Naive B cell (primary cell): ENCODE measurements around the gene FGF11. TPM values are rescaled to one million over a fixed set of nuclear protein-coding genes. Genes with fewer than 3 reads are reported as not detected.

Experiments
- ATAC-seq, 2 donors: fragments of 150-1000 bp; cut with Tn5 transposase; 2 replicates each; pipeline ENCODE4 v1.10.0; 2021; ENCODE audit warnings: low read depth in 2 of 2, mild to moderate bottlenecking in 2 of 2, moderate library complexity in 2 of 2
- DNase-seq: peaks from one replicate; pipeline ENCODE4 v3.0.0; 2022
- H3K27ac Mint-ChIP-seq, 6 donors: one replicate each; pipeline ENCODE4 v1.8.0; 2020 to 2022; ENCODE audit warnings: mild to moderate bottlenecking in 6 of 6, mixed read lengths in 6 of 6, moderate library complexity in 5 of 6, inconsistent platforms in 2 of 6
- H3K27me3 Mint-ChIP-seq, 3 donors: one replicate each; pipeline ENCODE4 v1.8.0; 2021 to 2022; ENCODE audit warnings: mixed read lengths in 3 of 3, mild to moderate bottlenecking in 1 of 3
- H3K36me3 Mint-ChIP-seq, 2 donors: one replicate each; pipeline ENCODE4 v1.8.0; 2020 to 2022; ENCODE audit warnings: mixed read lengths in 2 of 2, inconsistent platforms in 1 of 2, mild to moderate bottlenecking in 1 of 2
- H3K4me1 Mint-ChIP-seq, 3 donors: one replicate each; pipeline ENCODE4 v1.8.0; 2020 to 2022; ENCODE audit warnings: mixed read lengths in 3 of 3, inconsistent platforms in 1 of 3, mild to moderate bottlenecking in 1 of 3, moderate library complexity in 1 of 3
- H3K4me3 Mint-ChIP-seq, 8 donors: one replicate each; pipeline ENCODE4 v1.8.0; 2020 to 2022; ENCODE audit warnings: mild to moderate bottlenecking in 8 of 8, mixed read lengths in 8 of 8, moderate library complexity in 8 of 8, inconsistent platforms in 2 of 8
- H3K9me3 Mint-ChIP-seq, 7 donors: one replicate each; pipeline ENCODE4 v1.8.0; 2020 to 2022; ENCODE audit warnings: mixed read lengths in 7 of 7, mild to moderate bottlenecking in 5 of 7, inconsistent platforms in 2 of 7, moderate library complexity in 1 of 7
- polyA plus RNA-seq, 6 donors: library from polyadenylated mRNA; unstranded; fragments of 300-500 nt; fragmentation: Illumina TruSeq; gene quantifications; one replicate each; pipeline ENCODE4 v1.2.3, GENCODE V29; 2021; ENCODE audit warnings: low read depth in 6 of 6

The FGF11 gene
- polyA plus RNA-seq, 6 donors from 2014 or later, result 0.16 TPM; not detected in 5

DNA sequence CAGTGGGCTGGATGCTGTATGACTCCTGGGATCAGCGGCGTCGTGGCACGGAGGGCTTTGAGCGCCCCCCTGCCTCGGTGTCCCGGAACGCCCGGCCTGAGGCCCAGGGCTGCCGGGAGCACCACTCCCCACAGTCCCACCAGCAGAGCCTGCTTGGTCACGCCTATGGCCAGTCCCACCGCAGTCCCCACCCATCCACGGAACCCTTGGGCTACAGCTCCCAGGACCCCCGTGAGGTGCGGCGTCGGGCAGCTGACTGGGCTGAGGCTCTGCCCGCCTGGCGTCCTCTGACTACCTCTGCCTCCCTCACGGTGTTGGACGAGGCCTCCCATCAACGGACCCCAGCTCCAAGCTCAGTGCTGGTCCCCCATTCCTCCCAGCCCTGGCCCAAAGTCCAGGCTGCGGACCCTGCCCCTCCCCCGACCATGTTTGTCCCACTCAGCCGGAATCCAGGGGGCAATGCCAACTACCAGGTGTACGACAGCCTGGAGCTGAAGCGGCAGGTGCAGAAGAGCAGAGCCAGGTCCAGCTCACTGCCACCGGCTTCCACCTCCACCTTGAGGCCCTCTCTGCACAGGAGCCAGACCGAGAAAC lies 12.3 kb upstream of the FGF11 start:
- no peaks in the 10 kb centered on the region for H3K4me1 Mint-ChIP-seq

DNA sequence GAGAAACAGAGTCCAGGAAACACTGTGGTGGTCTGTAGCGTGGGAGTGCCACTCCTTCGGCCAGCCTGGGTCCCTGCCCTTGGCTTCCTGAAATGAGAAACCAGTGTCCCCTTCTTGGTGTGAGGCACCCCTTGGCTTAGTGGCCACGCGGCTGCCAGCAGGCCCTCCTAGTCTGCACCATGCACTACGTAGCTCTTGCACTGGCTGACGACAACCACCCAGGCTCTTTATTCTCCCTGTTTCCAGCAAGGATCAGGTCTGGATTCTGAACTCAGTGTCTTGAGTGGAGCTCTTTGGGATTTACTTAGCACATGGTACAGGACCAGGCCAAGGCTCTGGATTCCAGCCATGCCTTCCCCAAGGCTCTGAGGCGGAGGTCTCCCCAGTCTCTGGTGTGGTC lies 11.8 kb upstream of the FGF11 start:
- H3K36me3 Mint-ChIP-seq, result no peaks in the 10 kb centered on the region
- no peak for DNase-seq
- no peak overlapping the region for H3K27ac Mint-ChIP-seq
- H3K4me3 Mint-ChIP-seq, result no peak overlapping the region
- peaks cover 0 to 13% (median 8%) of the 10 kb centered on the region in 3 donors for H3K27me3 Mint-ChIP-seq
- H3K9me3 Mint-ChIP-seq, result no peaks in the 10 kb centered on the region
- H3K4me1 Mint-ChIP-seq, result no peaks in the 10 kb centered on the region
- ATAC-seq, result no peak

More for the DNA sequence above, 12.3 kb upstream of the FGF11 start:
- no peak for DNase-seq
- ATAC-seq, result no peak
- no peaks in the 10 kb centered on the region for H3K36me3 Mint-ChIP-seq
- H3K9me3 Mint-ChIP-seq, result no peaks in the 10 kb centered on the region
- H3K27ac Mint-ChIP-seq, result no peak overlapping the region
- H3K27me3 Mint-ChIP-seq, result peaks cover 0 to 13% (median 8%) of the 10 kb centered on the region in 3 donors
- no peak overlapping the region for H3K4me3 Mint-ChIP-seq

DNA sequence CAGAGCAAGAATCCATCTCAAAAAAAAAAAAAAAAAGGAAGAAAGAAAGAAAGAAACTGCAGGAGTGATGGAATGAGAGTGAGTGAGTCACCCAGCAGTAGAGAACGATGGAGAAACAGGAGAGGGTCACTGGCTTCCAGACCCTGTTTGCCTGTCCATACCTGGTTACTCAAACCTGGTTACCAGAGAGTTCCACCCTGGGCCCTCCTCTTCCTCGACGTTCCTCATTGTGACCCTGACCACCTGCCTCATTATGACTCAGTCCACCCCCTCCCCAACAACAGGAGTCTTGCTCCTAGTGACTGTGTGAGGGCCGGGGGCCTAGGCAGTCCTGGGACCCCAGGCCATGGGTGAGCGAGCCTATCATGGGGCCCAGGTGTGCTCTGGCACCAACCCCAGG lies 10.8 kb upstream of the FGF11 start, which contains the start of gene SPEM3:
TSS of gene SPEM3 (plus strand) at position 301 of the 400 bp plus-strand sequence. CDS start at position 347, 46 bp downstream.
- Mint-ChIP-seq H3K27ac (no peak within 1 kb of the TSS), H3K27me3 (peaks cover 0 to 13% (median 8%) of the 10 kb centered on the region in 3 donors), H3K9me3 (no peaks in the 10 kb centered on the region), H3K4me3 (no peak within 1 kb of the TSS), H3K4me1 (no peaks in the 10 kb centered on the region), H3K36me3 (no peaks in the 10 kb centered on the region)
- ATAC-seq (no peak), DNase-seq (no peak)

DNA sequence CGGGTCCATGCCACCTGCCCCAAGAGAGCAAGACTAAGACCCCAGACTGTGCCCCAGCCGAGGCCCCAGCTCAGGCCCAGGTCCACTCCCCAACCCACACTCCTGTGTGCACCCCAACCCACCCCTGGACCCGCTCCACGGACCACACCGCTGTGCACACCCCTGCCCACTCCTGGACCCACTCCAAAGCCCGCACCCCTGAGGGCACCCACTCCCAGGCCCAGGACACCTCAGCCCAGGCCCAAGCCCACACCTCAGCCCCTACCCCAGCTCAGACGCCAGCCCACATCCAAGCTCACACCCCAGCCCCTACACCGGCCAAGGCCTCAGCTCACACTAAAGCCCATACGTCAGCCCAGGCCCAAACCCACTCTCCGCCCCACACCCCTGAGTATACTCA lies 9.6 kb upstream of the FGF11 start:
- H3K36me3 Mint-ChIP-seq, result no peaks in the 10 kb centered on the region
- peaks cover 0 to 10% (median 6%) of the 10 kb centered on the region in 3 donors for H3K27me3 Mint-ChIP-seq
- ATAC-seq, result no peak
- peak overlapping the region in 1 of 6 donors; percentile 22 for H3K27ac Mint-ChIP-seq
- no peak for DNase-seq
- H3K9me3 Mint-ChIP-seq, result no peaks in the 10 kb centered on the region
- no peaks in the 10 kb centered on the region for H3K4me1 Mint-ChIP-seq
- no peak overlapping the region for H3K4me3 Mint-ChIP-seq

DNA sequence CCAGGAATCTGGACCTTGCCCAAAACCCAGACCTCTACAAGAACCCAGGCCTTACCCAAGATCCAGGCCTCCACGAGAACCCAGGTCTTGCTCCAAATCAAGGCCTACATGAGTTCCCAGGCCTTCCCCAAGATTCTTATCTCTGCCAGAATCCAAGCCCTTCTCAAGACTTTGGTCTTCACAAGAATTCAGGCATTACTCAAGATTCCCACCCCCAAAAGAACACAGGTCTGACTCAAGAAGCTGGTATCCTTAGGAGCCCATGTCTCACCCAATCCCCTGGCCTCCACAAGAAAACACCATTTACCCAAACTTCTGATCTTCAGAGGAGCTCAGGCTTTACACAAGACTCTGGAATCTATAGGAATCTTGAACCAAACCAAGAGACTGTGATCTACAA lies 8.1 kb upstream of the FGF11 start:
- Mint-ChIP-seq H3K27me3 (peaks cover 0 to 3% (median 0%) of the 10 kb centered on the region in 3 donors), H3K36me3 (no peaks in the 10 kb centered on the region), H3K4me1 (peaks cover 3 to 13% (median 11%) of the 10 kb centered on the region in 3 donors), H3K9me3 (no peaks in the 10 kb centered on the region), H3K4me3 (no peak overlapping the region), H3K27ac (no peak overlapping the region)
- ATAC-seq (no peak), DNase-seq (no peak)

DNA sequence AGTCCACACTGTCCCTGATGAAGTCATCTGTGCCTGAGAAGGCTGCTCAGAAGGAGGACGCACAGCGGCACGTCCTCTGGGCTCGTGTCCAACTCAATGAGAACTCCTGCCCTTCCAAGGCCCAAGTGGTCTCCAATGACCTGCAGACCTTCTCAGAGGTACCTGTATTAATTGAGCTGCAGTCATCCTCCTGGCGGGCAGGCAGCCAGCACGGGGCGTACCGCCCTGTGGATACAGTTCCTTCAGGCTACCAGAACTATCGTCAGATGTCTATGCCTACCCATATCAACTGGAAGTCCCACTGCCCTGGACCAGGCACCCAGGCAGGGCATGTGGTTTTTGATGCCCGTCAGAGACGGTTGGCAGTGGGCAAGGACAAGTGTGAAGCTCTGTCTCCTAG lies 7.0 kb upstream of the FGF11 start:
- no peaks in the 10 kb centered on the region for H3K36me3 Mint-ChIP-seq
- H3K27me3 Mint-ChIP-seq, result no peaks in the 10 kb centered on the region
- no peak for DNase-seq
- H3K4me3 Mint-ChIP-seq, result peak overlapping the region in 3 of 8 donors; percentile 16 to 55 (median 51)
- H3K27ac Mint-ChIP-seq, result no peak overlapping the region
- no peak for ATAC-seq
- no peaks in the 10 kb centered on the region for H3K9me3 Mint-ChIP-seq
- H3K4me1 Mint-ChIP-seq, result peaks cover 7 to 20% (median 18%) of the 10 kb centered on the region in 3 donors

DNA sequence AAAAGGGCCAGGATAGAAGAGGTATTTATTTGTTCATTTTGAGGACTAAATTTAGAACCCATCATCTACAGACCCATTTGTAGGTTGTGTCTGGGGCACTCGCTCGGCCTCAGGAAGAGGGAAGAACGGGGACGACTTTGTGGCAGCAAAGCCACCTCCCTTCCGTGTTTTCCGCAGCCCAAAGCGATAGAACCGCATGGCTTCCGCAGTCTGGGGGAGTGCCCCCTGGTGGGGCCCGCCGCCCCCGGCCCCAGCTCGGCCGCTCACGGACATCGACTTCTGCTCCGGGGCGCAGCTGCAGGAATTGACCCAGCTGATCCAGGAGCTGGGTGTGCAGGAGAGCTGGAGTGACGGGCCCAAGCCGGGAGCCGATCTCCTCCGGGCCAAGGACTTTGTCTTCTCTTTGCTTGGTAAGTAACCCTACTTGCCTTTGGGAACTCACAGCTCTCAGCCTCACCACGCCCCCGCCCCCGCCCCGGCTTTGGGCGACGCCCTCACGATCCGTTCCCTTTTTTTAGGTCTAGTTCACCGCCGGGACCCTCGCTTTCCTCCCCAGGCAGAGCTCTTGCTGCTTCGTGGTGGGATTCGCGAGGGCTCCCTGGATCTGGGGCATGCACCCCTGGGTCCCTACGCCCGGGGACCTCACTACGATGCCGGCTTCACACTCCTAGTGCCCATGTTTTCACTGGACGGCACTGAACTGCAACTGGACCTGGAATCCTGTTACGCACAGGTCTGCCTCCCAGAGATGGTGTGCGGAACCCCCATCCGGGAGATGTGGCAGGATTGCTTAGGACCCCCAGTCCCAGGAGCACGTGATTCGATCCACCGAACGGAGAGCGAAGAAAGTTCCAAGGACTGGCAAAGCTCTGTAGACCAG lies 3.4 kb upstream of the FGF11 start:
- H3K4me1 Mint-ChIP-seq, result peaks cover 31 to 52% (median 50%) of the 10 kb centered on the region in 3 donors
- peak overlapping the region; percentile 87 to 98 (median 98) for H3K27ac Mint-ChIP-seq
- no peaks in the 10 kb centered on the region for H3K9me3 Mint-ChIP-seq
- DNase-seq, result no peak
- H3K36me3 Mint-ChIP-seq, result peaks cover 0 to 23% of the 10 kb centered on the region in 2 donors
- peak; percentile 27 to 29 for ATAC-seq
- peaks cover 12 to 30% (median 30%) of the 10 kb centered on the region in 3 donors for H3K27me3 Mint-ChIP-seq
- peak overlapping the region; percentile 87 to 99 (median 95) for H3K4me3 Mint-ChIP-seq

DNA sequence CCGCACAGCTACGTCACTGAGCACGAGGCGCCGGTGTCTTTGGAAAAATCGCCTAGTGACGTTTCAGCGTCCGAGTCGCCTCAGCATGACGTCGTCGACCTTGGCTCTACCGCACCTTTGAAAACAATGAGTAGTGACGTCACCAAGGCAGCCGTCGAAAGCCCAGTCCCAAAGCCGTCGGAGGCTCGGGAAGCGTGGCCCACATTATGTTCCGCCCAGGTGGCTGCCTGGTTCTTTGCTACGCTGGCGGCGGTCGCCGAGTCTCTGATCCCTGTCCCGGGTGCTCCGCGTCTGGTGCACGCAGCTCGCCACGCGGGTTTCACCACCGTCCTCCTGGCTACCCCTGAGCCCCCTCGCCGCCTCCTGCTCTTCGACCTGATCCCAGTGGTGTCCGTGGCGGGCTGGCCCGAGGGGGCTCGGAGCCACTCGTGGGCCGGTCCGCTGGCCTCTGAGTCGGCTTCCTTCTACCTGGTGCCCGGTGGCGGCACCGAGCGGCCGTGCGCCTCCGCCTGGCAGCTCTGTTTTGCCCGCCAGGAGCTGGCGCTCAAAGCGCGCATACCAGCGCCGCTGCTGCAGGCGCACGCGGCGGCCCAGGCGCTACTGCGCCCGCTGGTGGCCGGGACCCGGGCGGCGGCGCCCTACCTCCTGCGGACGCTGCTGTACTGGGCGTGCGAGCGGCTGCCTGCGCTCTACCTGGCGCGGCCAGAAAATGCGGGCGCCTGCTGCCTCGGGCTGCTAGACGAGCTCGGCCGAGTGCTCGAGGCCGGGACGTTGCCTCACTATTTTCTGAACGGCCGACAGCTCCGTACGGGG lies 2.5 kb upstream of the FGF11 start:
- Mint-ChIP-seq H3K9me3 (no peaks in the 10 kb centered on the region), H3K4me1 (peaks cover 31 to 55% (median 52%) of the 10 kb centered on the region in 3 donors), H3K27me3 (peaks cover 20 to 38% (median 37%) of the 10 kb centered on the region in 3 donors), H3K36me3 (peaks cover 0 to 23% of the 10 kb centered on the region in 2 donors), H3K4me3 (peak overlapping the region; percentile 87 to 99 (median 95)), H3K27ac (peak overlapping the region; percentile 79 to 98 (median 96))
- ATAC-seq (peak; percentile 54 to 62), DNase-seq (peak; percentile 77)

DNA sequence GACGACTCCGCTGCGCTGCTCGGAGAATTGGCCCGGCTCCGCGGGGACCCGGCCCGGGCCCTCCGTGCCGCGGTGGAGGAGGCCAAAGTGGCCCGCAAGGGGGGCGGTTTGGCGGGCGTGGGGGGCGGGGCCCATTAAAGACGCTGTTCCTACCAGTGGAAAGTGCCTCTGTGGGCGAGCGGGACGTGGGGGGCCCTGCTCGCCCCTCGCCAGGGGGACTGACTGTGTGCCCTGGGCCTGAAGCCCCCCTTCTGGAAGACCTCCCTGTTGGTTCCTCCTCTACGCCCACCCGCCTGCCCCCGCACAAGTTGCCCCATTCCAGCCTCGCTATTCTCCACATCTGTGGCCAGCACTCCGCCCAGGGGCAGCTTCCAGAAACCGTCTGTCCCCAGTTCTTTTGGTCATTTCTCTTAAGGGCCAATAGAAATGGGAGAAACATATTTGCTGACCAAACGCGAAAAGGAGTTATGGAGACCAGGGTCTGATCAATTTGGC lies 1.9 kb upstream of the FGF11 start:
- Mint-ChIP-seq H3K4me3 (peak overlapping the region; percentile 80 to 95 (median 86)), H3K27ac (peak overlapping the region in 4 of 6 donors; percentile 19 to 79 (median 54)), H3K27me3 (peaks cover 26 to 45% (median 44%) of the 10 kb centered on the region in 3 donors), H3K4me1 (peaks cover 31 to 55% (median 52%) of the 10 kb centered on the region in 3 donors), H3K9me3 (no peaks in the 10 kb centered on the region), H3K36me3 (peaks cover 0 to 23% of the 10 kb centered on the region in 2 donors)
- DNase-seq (no peak), ATAC-seq (no peak)

DNA sequence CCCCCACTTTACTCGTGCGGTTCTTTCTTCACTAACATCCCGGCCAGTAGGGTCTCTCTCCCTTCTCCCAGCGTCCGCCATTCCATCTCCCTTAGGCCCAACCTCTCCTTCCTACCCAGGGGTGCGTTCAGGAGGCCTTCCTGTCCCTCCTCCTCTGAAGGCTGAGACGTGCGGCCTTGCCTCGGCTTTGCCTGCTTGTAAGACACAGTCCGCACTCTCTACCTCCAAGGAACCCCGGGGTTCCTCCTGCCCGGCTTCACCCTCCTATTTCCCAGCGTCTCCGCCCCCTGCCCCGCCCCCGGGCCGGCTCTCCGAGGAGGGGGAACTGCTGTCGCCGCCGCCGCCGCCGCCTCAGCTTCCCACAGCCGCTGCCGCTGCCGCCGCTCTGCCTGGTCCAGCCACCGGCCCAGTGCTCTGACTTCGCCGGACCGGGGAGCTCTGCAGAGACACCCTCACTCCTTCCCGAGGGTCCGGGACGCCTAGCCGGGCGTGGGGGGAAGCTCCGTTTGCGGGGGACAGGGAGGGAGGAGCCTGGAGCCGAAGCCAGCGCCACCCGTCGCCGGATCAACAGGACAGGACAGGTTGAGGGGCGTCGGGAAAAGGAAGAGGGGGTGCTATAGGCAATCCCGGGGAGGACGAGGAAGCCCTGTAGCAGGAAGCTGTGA lies 1.2 kb upstream of the FGF11 start:
- Mint-ChIP-seq H3K36me3 (peaks cover 0 to 24% of the 10 kb centered on the region in 2 donors), H3K4me1 (peaks cover 31 to 55% (median 52%) of the 10 kb centered on the region in 3 donors), H3K9me3 (no peaks in the 10 kb centered on the region), H3K27ac (peak overlapping the region in 4 of 6 donors; percentile 19 to 75 (median 64)), H3K4me3 (peak overlapping the region; percentile 67 to 94 (median 84)), H3K27me3 (peaks cover 28 to 52% (median 50%) of the 10 kb centered on the region in 3 donors)
- DNase-seq (peak; percentile 61), ATAC-seq (no peak)

DNA sequence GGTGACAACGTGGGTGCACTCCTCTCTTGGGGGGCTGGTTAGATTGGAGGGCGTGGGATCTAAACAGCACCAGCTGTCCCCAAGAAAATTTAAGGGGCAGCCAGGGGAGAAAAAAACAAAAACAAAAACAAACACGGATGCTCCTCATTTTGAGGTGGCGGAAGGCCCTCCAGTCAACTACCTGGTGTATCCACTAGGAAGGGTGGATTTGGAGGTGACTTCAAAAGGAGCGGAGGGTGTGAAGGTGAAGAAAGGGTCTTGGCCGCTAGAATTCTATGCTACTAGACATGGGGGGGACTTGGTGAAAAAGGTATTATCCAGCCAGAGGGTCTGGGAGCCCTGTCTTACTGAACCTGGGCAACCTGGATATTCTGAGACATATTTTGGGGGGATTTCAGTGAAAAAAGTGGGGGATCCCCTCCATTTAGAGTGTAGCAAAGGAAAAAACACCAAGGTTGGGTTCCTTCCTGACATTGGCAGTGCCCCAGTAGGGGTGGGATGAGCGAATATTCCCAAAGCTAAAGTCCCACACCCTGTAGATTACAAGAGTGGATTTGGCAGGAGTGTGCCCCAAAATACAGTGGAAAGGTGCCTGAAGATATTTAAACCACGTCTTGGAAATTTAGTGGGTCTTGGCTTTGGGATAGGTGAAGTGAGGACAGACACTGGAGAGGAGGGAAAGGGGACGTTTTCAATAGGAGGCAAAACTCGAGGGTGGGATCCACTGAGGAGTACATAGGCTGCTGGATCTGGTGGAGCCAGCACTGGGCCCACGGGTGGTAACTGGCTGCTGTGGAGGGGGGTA lies 454 bp upstream of the FGF11 start:
- DNase-seq (no peak), ATAC-seq (no peak)
- peak overlapping the region in 4 of 6 donors; percentile 57 to 86 (median 71) for H3K27ac Mint-ChIP-seq
- peaks cover 0 to 32% of the 10 kb centered on the region in 2 donors for H3K36me3 Mint-ChIP-seq
- peaks cover 32 to 59% (median 58%) of the 10 kb centered on the region in 3 donors for H3K27me3 Mint-ChIP-seq
- H3K4me3 Mint-ChIP-seq, result peak overlapping the region; percentile 67 to 94 (median 84)
- H3K9me3 Mint-ChIP-seq, result no peaks in the 10 kb centered on the region
- peaks cover 34 to 57% (median 55%) of the 10 kb centered on the region in 3 donors for H3K4me1 Mint-ChIP-seq
